ENCODE data around the gene KIF26B. TPM values are rescaled to one million over a fixed set of nuclear protein-coding genes. Genes with fewer than 3 reads are reported as not detected.

The KIF26B gene
- total RNA-seq, 1 donor from 2014 or later = 8.8 TPM

- no peak overlapping the region for H3K27ac Mint-ChIP-seq (ENCODE audit: unreplicated experiment)
Measured at GRCh38 chr1:245108909-245109308, 45.9 kb upstream of the KIF26B start.

GRCh38 chr1:245110406-245110805, 44.4 kb upstream of the KIF26B start:
- Mint-ChIP-seq H3K27me3 (ENCODE audit: unreplicated experiment) (no peaks in the 10 kb centered on the region), H3K9me3 (ENCODE audit: unreplicated experiment) (no peaks in the 10 kb centered on the region), H3K36me3 (ENCODE audit: unreplicated experiment) (no peaks in the 10 kb centered on the region), H3K4me3 (ENCODE audit: unreplicated experiment) (no peak overlapping the region), H3K27ac (ENCODE audit: unreplicated experiment) (no peak overlapping the region), H3K4me1 (ENCODE audit: unreplicated experiment) (no peaks in the 10 kb centered on the region)
- no peak for TF ChIP-seq CTCF (IDR thresholded peaks at IDR 0.05)
- no peak for DNase-seq (ENCODE audit: extremely low spot score, unreplicated experiment)

More at GRCh38 chr1:245108909-245109308, 45.9 kb upstream of the KIF26B start:
- Mint-ChIP-seq H3K36me3 (ENCODE audit: unreplicated experiment) (no peaks in the 10 kb centered on the region), H3K4me3 (ENCODE audit: unreplicated experiment) (no peak overlapping the region), H3K27me3 (ENCODE audit: unreplicated experiment) (no peaks in the 10 kb centered on the region), H3K4me1 (ENCODE audit: unreplicated experiment) (no peaks in the 10 kb centered on the region), H3K9me3 (ENCODE audit: unreplicated experiment) (peaks cover 6% of the 10 kb centered on the region)
- no peak for DNase-seq (ENCODE audit: extremely low spot score, unreplicated experiment)
- TF ChIP-seq CTCF (IDR thresholded peaks at IDR 0.05) = no peak

- no peak overlapping the region for H3K4me3 Mint-ChIP-seq (ENCODE audit: unreplicated experiment)
- no peaks in the 10 kb centered on the region for H3K27me3 Mint-ChIP-seq (ENCODE audit: unreplicated experiment)
- H3K27ac Mint-ChIP-seq (ENCODE audit: unreplicated experiment) = no peak overlapping the region
- no peak for TF ChIP-seq CTCF (IDR thresholded peaks at IDR 0.05)
- H3K9me3 Mint-ChIP-seq (ENCODE audit: unreplicated experiment) = no peaks in the 10 kb centered on the region
- no peaks in the 10 kb centered on the region for H3K4me1 Mint-ChIP-seq (ENCODE audit: unreplicated experiment)
- DNase-seq (ENCODE audit: extremely low spot score, unreplicated experiment) = no peak
- H3K36me3 Mint-ChIP-seq (ENCODE audit: unreplicated experiment) = no peaks in the 10 kb centered on the region
Measured at GRCh38 chr1:245111073-245111472, 43.7 kb upstream of the KIF26B start.

- no peaks in the 10 kb centered on the region for H3K9me3 Mint-ChIP-seq (ENCODE audit: unreplicated experiment)
- no peak for DNase-seq (ENCODE audit: extremely low spot score, unreplicated experiment)
- H3K36me3 Mint-ChIP-seq (ENCODE audit: unreplicated experiment) = no peaks in the 10 kb centered on the region
- TF ChIP-seq CTCF (IDR thresholded peaks at IDR 0.05) = no peak
- no peak overlapping the region for H3K4me3 Mint-ChIP-seq (ENCODE audit: unreplicated experiment)
- H3K27me3 Mint-ChIP-seq (ENCODE audit: unreplicated experiment) = no peaks in the 10 kb centered on the region
- H3K4me1 Mint-ChIP-seq (ENCODE audit: unreplicated experiment) = peaks cover under 1% of the 10 kb centered on the region
- H3K27ac Mint-ChIP-seq (ENCODE audit: unreplicated experiment) = no peak overlapping the region
Measured at GRCh38 chr1:245113649-245114048, 41.1 kb upstream of the KIF26B start.

GRCh38 chr1:245116131-245116530, 38.7 kb upstream of the KIF26B start:
- Mint-ChIP-seq H3K4me1 (ENCODE audit: unreplicated experiment) (peaks cover 6% of the 10 kb centered on the region), H3K4me3 (ENCODE audit: unreplicated experiment) (no peak overlapping the region), H3K36me3 (ENCODE audit: unreplicated experiment) (no peaks in the 10 kb centered on the region), H3K9me3 (ENCODE audit: unreplicated experiment) (no peaks in the 10 kb centered on the region), H3K27me3 (ENCODE audit: unreplicated experiment) (no peaks in the 10 kb centered on the region), H3K27ac (ENCODE audit: unreplicated experiment) (no peak overlapping the region)
- DNase-seq (ENCODE audit: extremely low spot score, unreplicated experiment) = no peak
- no peak for TF ChIP-seq CTCF (IDR thresholded peaks at IDR 0.05)

Data from osteocyte (in vitro differentiated cells).